MCF 10A (cell line): ENCODE measurements around the gene CSF2. TPM values are rescaled to one million over a fixed set of nuclear protein-coding genes. Genes with fewer than 3 reads are reported as not detected.

Source experiments
- BruUV-seq: library from RNA; stranded (reverse); fragments of 400-500 nt; replicated peaks from 2 replicates; lab custom pipeline; 2021; lab: Mats Ljungman, UMichigan
- CTCF ChIA-PET: fragments of 300-600 bp; sonication (Branson Sonifier 250); formaldehyde crosslinking; extraction: SDS; loops from one replicate; lab custom pipeline; 2021; ENCODE audit warnings: antibody characterized with exemption, inconsistent platforms; lab: Yijun Ruan, JAX
- POLR2A ChIA-PET: fragments of 300-600, 350-650 bp; sonication (Branson Sonifier 250); formaldehyde crosslinking; extraction: SDS; loops from one replicate; lab custom pipeline; 2020; ENCODE audit warnings: antibody characterized with exemption, inconsistent platforms; lab: Yijun Ruan, JAX
- DNase-seq: peaks from one replicate; pipeline ENCODE4 v3.0.0-alpha.2; 2018; ENCODE audit not compliant: unreplicated experiment
- H3K27ac Mint-ChIP-seq: one replicate; pipeline ENCODE4 v1.8.0; 2022; ENCODE audit warnings: mild to moderate bottlenecking, low read depth, mixed read lengths; ENCODE audit not compliant: unreplicated experiment
- H3K27me3 Mint-ChIP-seq: one replicate; pipeline ENCODE4 v1.8.0; 2022; ENCODE audit warnings: mixed read lengths; ENCODE audit not compliant: insufficient read depth, unreplicated experiment
- H3K36me3 Mint-ChIP-seq: one replicate; pipeline ENCODE4 v1.8.0; 2022; ENCODE audit warnings: mild to moderate bottlenecking, moderate library complexity, mixed read lengths; ENCODE audit not compliant: insufficient read depth, unreplicated experiment
- H3K4me1 Mint-ChIP-seq: one replicate; pipeline ENCODE4 v1.8.0; 2022; ENCODE audit warnings: mixed read lengths; ENCODE audit not compliant: insufficient read depth, unreplicated experiment
- H3K4me3 Mint-ChIP-seq: one replicate; pipeline ENCODE4 v1.8.0; 2022; ENCODE audit warnings: mild to moderate bottlenecking, moderate library complexity, mixed read lengths; ENCODE audit not compliant: unreplicated experiment
- H3K9me3 Mint-ChIP-seq: one replicate; pipeline ENCODE4 v1.8.0; 2022; ENCODE audit warnings: mixed read lengths; ENCODE audit not compliant: unreplicated experiment
- intact Hi-C: fragments of 100-400 bp; cut with micrococcal nuclease; formaldehyde crosslinking; loops from 2 replicates; pipeline ENCODE4 v1.14.1; 2022
- total RNA-seq: library from RNA; stranded (reverse); gene quantifications from 2 replicates; pipeline ENCODE4 v1.2.3, GENCODE V29; 2022
- TF ChIP-seq, protein P1 (sequence below): fragments of 200-600 bp; IDR thresholded peaks from one replicate; pipeline ENCODE4 v1.8.0; 2022; ENCODE audit warnings: antibody characterized with exemption, mild to moderate bottlenecking; ENCODE audit not compliant: unreplicated experiment

The CSF2 gene
- total RNA-seq, 1 experiment from 2014 or later, result not detected

- Mint-ChIP-seq H3K27me3 (peaks cover 28% of the 10 kb centered on the region), H3K4me3 (no peak overlapping the region), H3K27ac (no peak overlapping the region), H3K36me3 (no peaks in the 10 kb centered on the region), H3K9me3 (no peaks in the 10 kb centered on the region), H3K4me1 (no peaks in the 10 kb centered on the region)
- ChIA-PET CTCF (interaction anchor here (0.6 to 4.3 kb wide), 5 partner anchors 9 to 183 kb away, joined by 3 to 34 read pairs (median 4); no protein-coding TSS in a partner anchor), POLR2A (interaction anchor here (0.9 to 1.0 kb wide), 2 partner anchors 40 to 252 kb away, joined by 3 read pairs; no protein-coding TSS in a partner anchor)
- intact Hi-C loops, result no loop called here
- DNase-seq, result no peak
- TF ChIP-seq, protein P1, sequence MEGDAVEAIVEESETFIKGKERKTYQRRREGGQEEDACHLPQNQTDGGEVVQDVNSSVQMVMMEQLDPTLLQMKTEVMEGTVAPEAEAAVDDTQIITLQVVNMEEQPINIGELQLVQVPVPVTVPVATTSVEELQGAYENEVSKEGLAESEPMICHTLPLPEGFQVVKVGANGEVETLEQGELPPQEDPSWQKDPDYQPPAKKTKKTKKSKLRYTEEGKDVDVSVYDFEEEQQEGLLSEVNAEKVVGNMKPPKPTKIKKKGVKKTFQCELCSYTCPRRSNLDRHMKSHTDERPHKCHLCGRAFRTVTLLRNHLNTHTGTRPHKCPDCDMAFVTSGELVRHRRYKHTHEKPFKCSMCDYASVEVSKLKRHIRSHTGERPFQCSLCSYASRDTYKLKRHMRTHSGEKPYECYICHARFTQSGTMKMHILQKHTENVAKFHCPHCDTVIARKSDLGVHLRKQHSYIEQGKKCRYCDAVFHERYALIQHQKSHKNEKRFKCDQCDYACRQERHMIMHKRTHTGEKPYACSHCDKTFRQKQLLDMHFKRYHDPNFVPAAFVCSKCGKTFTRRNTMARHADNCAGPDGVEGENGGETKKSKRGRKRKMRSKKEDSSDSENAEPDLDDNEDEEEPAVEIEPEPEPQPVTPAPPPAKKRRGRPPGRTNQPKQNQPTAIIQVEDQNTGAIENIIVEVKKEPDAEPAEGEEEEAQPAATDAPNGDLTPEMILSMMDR, result no peak
- no TSS peak for BruUV-seq
Observed at GRCh38 chr5:132054031-132054696, 19.4 kb upstream of the CSF2 start.

- Mint-ChIP-seq H3K27me3 (peaks cover 28% of the 10 kb centered on the region), H3K27ac (no peak overlapping the region), H3K9me3 (no peaks in the 10 kb centered on the region), H3K4me1 (no peaks in the 10 kb centered on the region), H3K36me3 (no peaks in the 10 kb centered on the region), H3K4me3 (no peak overlapping the region)
- BruUV-seq, result no TSS peak
- intact Hi-C loops, result no loop called here
- TF ChIP-seq, protein P1, result no peak
- no peak for DNase-seq
- CTCF ChIA-PET, result interaction anchor here (0.6 to 4.3 kb wide), 4 partner anchors 9 to 465 kb away, joined by 3 to 34 read pairs (median 5); no protein-coding TSS in a partner anchor
- POLR2A ChIA-PET, result interaction anchor here (0.9 kb wide), 1 partner anchor 252 kb away, joined by 3 read pairs; no protein-coding TSS in a partner anchor
Observed at GRCh38 chr5:132054697-132055440, 18.7 kb upstream of the CSF2 start.

DNA sequence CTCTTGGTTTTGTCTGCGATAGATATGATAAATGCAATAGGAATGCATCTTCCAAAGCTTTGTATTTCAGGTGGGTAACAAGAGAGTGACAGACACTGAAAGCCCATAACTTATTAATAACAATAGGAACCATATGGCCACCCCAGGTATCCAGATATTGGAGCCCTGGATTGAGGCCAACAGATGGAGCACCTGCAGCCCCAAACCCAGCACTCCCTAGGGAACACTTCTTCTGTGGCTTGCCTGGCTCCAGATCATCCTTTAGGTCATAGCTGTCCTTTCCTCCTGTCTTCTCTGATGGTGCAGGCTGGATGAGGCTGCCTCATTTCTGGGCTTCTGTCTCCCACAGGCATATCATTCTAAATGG lies 18.2 kb upstream of the CSF2 start:
- Mint-ChIP-seq H3K27me3 (peaks cover 27% of the 10 kb centered on the region), H3K4me1 (no peaks in the 10 kb centered on the region), H3K27ac (no peak overlapping the region), H3K4me3 (no peak overlapping the region), H3K9me3 (no peaks in the 10 kb centered on the region), H3K36me3 (no peaks in the 10 kb centered on the region)
- intact Hi-C loops, result no loop called here
- no TSS peak for BruUV-seq
- TF ChIP-seq, protein P1, result no peak
- POLR2A ChIA-PET, result no interaction called here
- CTCF ChIA-PET, result interaction anchor here (2.4 to 4.3 kb wide), 2 partner anchors 8 to 466 kb away, joined by 6 to 34 read pairs; no protein-coding TSS in a partner anchor
- no peak for DNase-seq
